HG02981 (cell line): ENCODE data around the gene DDX42.
"Not testable (repeated sequence)": the region's sequence is repeated elsewhere in the genome, so short reads cannot be mapped to it uniquely, and the experiment has no call there.

Source experiments
- ATAC-seq: cut with Tn5 transposase; IDR thresholded peaks from one replicate; pipeline ENCODE4 v1.9.1; 2021; ENCODE audit warnings: mild to moderate bottlenecking, moderate library complexity; ENCODE audit not compliant: unreplicated experiment

DDX42 gene

GRCh38 chr17:63780507-63780906 lies 6.5 kb downstream of the DDX42 start:
- no peak for ATAC-seq

DNA sequence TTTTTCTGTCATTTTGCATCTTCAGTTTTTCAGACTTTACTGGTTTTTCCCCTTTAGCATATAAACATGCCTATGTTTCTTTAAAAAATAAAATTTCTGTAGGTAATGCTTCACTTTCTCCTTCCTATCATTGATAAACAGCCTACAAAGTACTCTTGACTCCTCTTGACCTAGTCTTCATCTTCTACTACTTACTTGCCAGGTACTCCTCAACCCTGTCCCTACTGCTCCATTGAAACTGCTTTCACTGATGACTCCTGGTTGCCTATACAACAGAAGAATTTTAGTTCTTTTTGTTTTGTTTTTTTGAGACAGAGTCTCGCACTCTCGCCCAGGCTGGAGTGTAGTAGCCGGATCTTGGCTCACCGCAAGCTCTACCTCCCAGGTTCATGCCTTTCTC lies 7.0 kb downstream of the DDX42 start:
- no peak for ATAC-seq

GRCh38 chr17:63783522-63783921 lies 9.6 kb downstream of the DDX42 start:
- ATAC-seq: no peak

DNA sequence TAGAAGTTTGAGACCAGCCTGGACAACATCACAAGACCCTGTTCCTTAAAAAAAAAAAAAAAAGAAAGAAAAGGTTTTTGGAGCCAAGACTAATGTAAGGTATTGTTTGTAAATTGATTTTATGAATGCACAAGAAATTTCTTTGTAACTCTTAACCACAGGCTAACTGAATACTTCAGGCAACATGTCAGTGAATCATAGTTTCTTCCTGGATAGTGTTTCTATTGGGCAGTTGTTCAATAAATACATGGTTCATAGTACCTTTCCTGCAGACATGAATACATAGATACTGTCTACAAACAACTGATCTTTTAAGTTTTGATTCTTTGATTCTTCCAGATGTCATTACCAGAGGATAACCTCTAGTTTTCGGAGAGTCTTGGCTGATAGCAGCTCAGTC lies 11.6 kb downstream of the DDX42 start:
- ATAC-seq: no peak

- ATAC-seq: no peak
These were observed 12.1 kb downstream of the DDX42 start for GRCh38 chr17:63786117-63786516.

DNA sequence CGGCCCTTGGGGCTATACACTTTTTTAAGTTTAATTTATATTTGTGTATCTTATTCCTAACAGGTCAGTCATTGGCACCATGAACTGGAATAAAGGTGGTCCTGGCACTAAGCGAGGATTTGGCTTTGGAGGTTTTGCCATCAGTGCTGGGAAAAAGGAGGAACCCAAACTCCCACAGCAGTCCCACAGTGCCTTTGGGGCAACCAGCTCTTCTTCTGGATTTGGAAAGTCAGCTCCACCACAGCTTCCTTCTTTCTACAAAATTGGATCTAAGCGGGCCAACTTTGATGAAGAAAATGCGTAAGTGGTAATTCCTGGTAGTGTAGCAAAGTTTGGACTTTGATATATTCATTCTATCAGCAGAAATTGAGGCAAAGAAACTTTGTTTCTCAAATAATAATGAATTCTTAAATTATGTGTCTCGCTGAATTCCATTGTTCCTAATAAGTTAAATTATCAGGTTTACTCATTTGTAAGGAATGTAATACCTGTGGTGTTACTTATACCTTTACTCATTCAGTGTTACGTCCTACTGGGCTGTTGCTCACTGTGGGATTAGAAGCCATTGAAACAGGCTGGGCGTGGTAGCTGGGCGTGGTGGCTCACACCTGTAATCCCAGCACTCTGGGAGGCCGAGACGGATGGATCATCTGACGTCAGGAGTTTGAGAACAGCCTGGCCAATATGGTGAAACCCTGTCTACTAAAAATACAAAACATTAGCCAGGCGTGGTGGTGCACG lies 13.2 kb downstream of the DDX42 start:
- no peak for ATAC-seq

- ATAC-seq: no peak
These were observed 16.1 kb downstream of the DDX42 start for GRCh38 chr17:63790057-63790456.

DNA sequence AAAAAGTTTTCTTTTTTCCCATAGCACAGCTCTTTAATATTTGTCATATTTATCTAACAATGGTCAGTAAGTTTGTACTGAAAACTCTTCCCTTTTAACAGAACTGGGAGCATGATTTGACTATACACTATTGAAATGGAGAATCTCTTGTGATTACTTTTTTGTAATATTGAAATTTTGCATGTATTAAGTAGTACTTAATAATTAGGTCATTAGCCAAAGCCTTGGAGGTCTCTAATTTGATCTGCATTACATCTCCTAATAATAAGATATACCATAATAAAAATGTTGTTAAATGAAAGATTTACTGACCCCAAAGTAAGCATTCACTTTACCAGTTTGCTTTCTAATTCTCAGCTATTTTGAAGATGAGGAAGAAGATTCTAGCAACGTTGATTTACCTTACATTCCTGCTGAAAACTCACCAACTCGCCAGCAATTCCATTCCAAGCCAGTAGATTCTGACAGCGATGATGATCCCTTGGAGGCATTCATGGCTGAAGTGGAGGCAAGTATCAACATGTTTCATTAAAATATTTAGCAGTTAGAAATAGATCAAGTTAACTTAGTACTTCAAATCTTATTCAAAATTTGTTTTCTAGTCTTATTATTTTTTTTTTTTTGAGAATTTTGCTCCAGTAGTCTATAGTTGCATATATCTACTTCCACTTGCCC lies 18.2 kb downstream of the DDX42 start:
- no peak for ATAC-seq

- not testable (repeated sequence) for ATAC-seq
These were observed 22.4 kb downstream of the DDX42 start for GRCh38 chr17:63796375-63796774.

DNA sequence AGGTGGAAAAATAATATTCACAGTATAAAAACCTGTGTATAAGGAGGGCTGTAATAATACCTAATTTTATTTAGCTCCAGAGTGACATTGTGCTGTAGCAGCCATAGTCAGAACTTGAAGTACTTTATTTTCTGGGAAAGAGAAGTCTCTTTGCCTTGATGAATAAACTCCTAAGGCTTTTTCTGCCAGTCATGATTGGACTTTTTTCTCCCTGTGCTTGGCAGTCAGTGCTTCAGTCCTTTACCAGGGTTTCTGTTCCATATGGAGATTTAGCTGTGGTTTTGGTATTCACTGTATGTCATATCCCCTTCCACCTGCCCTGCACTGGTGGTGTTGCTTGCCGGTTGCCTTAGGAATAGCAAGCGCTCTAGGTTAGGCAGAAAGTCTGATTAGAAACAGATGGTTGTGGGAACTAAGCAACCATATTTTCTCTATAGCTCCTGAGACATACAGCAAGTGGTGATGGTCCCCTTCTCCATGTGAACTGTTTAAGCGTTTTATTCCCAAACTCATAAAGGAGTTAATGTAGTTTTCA lies 24.7 kb downstream of the DDX42 start:
- no peak for ATAC-seq

GRCh38 chr17:63800783-63801182 lies 26.8 kb downstream of the DDX42 start:
- no peak for ATAC-seq

DNA sequence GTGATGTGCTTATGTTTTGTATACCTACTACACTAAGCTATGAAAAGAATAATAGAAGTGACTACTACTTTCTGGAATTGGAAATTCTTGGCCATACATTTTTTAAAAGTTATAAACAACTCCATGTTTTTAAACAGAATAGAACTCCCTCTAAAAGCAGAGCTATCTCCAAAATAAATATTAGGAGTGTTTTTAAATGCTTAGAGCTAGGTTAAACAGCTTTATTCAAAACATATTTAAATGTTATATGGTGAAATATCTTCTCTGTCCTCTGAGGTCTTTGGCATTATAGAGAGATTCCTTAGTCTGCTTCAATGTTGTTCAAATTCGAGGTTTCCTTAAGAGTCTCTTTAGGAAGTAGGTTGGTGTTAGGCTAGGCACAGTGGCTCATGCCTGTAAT lies 30.4 kb downstream of the DDX42 start:
- no peak for ATAC-seq

DNA sequence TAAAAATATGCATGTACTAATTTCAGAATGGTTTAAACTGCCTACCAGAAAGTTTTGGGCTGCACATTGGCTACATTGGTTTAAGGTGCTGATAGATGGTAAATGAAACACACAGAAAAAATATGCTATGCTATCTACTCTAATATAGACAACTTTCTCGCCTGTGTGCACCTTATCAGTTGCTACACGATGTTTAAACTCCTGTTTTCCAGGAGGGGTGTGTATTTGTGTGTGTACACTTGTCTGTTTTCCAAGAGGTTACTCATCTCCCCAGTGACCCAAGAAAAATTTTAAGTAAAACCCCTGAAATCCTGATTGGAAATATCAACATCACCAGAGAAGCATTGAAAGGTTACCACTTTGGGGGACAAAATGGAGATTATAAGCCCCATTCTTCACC lies 31.6 kb downstream of the DDX42 start:
- ATAC-seq: no peak

DNA sequence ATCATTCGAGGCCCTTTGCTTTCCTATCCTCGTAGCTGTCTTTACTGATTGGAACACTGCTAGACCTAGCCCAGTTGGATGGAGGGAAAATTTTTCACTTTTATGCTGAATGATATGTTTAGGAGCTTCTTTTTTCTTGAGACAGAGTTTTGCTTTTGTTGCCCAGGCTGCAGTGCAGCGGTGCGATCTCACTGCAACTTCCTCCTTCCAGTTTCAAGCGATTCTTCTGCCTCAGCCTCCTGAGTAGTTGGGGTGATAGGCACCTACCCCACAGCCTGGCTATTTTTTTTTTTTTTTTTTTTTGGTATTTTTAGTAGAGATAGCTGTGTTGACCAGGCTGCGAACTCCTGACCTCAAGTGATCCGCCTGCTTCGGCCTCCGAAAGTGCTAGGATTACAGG lies 36.0 kb downstream of the DDX42 start:
- ATAC-seq: no peak

DNA sequence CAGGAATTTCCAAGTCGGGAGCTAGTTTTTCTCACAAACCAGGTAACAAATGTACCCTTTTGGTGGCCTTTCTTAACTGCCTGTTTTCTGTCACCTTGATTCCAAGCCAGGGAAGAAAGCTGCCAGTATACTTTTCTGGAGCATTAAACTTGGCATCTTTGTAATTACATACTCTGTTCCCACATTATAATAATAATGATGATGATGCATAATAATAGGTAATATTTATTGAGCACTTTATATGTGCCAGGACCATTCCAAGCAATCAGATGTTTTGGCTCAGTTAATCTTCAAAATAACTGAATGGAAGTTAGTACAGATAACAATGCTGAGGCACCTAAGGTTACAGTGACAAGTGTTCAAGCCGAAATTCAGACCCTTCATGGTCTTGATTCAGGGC lies 42.2 kb downstream of the DDX42 start:
- ATAC-seq: no peak

- no peak for ATAC-seq
These were observed 42.7 kb downstream of the DDX42 start for GRCh38 chr17:63816669-63817068.

DNA sequence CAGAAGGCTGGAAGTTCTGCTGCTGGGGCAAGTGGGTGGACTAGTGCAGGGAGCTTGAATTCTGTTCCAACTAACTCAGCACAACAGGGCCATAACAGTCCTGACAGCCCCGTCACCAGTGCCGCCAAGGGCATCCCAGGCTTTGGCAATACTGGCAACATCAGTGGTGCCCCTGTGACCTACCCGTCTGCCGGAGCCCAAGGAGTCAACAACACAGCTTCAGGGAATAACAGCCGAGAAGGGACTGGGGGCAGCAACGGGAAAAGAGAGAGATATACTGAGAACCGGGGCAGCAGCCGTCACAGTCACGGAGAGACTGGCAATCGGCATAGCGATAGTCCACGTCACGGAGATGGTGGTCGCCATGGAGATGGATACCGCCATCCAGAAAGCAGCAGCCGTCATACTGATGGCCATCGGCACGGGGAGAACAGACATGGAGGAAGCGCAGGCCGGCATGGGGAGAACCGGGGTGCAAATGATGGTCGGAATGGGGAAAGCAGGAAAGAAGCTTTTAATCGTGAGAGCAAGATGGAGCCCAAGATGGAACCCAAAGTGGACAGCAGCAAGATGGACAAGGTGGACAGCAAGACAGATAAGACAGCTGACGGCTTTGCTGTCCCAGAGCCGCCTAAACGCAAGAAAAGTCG lies 43.9 kb downstream of the DDX42 start:
- ATAC-seq: no peak

DNA sequence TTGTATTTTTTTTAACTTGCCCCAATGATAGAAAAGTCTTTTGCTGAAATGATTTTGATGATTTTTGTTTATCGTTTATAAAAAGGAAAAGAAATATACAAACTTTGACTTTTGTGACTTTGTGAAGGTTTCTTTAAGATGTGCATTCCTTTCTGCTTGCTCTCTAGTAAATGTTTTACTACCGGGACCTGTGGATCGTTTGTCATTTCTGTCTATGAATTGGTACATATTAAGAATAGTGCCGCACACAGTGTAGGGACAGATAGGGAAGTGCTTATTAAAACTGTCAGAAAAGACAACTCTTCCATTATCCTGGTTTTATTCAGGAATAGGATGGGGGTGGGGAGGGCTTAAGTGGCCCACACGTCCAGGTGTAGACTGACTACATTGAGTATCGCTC lies 45.2 kb downstream of the DDX42 start:
- no peak for ATAC-seq

GRCh38 chr17:63819585-63820537 lies 45.9 kb downstream of the DDX42 start:
- no peak for ATAC-seq

GRCh38 chr17:63820963-63821561 lies 47.1 kb downstream of the DDX42 start:
- ATAC-seq: no peak
